Measurements from ENCODE around the gene LRRC26. TPM values are rescaled to one million over a fixed set of nuclear protein-coding genes. Genes with fewer than 3 reads are reported as not detected.

LRRC26 gene
- total RNA-seq, 2 experiments from 2014 or later: not detected

DNA sequence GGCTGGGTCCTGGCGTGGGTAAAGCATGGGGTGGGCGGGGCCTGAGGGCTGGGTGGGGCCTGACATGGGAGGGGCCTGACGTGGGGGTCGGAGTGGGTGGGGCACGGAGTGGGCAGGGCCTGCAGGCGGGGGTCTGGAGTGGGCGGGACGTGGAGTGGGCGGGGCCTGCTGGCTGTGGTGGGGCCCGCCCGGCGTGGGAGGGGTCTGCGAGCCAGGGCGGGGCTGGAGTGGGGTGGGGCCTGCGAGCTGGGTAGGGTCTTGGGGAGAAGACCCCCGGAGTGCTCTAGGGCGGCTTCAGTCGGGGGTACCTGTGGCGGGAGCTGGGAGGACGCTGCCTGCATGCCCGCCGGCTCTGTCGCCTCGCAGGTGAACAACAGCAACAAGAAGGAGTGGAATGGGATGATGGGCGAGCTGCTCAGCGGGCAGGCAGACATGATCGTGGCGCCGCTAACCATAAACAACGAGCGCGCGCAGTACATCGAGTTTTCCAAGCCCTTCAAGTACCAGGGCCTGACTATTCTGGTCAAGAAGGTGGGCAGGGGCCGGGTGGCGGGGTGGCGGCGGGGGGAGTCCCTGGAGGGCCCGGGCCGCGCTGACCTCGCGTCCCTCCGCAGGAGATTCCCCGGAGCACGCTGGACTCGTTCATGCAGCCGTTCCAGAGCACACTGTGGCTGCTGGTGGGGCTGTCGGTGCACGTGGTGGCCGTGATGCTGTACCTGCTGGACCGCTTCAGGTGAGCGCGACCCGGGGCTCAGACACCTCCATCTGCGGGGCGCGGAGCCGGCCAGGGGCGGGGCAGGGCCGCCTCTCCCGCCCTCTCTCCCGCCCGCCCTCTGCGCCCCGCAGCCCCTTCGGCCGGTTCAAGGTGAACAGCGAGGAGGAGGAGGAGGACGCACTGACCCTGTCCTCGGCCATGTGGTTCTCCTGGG lies 8.0 kb downstream of the LRRC26 start:
- H3K9me3 Mint-ChIP-seq: no peaks in the 10 kb centered on the region
- no peak overlapping the region for H3K4me3 Mint-ChIP-seq
- H3K4me1 Mint-ChIP-seq (ENCODE audit: low read depth): peaks cover 4% of the 10 kb centered on the region
- peaks cover 39% of the 10 kb centered on the region for H3K27me3 Mint-ChIP-seq (ENCODE audit: low read depth)
- H3K27ac Mint-ChIP-seq: no peak overlapping the region
- intact Hi-C loops (cut with micrococcal nuclease): no loop called here
- CTCF ChIA-PET: no interaction called here
- no peak for DNase-seq
- H3K36me3 Mint-ChIP-seq (ENCODE audit: low read depth): no peaks in the 10 kb centered on the region

DNA sequence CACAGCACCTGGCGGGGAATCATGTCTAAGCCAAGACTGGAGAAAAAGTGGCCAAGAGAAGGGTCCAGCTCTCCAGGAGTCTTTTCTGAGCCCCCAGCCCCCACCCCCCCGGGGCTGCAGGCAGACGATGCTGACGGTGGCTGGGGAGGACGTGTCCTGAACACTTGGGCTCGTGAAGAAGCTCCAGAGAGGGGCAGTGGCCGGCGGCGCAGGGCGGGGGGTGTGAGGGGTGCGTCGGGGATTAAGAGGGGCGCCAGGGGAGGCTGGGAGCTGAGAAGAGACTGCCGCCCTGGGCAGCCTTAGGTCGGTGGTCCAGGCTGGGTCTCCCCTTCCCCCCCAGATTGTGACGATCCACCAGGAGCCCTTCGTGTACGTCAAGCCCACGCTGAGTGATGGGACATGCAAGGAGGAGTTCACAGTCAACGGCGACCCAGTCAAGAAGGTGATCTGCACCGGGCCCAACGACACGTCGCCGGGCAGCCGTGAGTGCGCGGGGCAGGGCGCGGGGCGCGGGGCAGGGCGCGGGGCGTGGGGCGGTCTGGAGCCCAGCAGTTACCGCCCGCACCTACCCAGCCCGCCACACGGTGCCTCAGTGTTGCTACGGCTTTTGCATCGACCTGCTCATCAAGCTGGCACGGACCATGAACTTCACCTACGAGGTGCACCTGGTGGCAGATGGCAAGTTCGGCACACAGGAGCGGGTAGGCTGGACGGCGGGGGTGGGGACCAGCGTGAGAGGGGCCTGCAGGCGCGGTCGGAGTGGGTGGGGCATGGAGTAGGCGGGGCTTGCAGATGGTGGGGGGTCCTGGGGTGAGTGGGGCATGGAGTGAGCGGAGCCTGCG lies 8.9 kb downstream of the LRRC26 start:
- H3K27ac Mint-ChIP-seq: no peak overlapping the region
- peaks cover 4% of the 10 kb centered on the region for H3K4me1 Mint-ChIP-seq (ENCODE audit: low read depth)
- H3K4me3 Mint-ChIP-seq: no peak overlapping the region
- H3K36me3 Mint-ChIP-seq (ENCODE audit: low read depth): no peaks in the 10 kb centered on the region
- H3K9me3 Mint-ChIP-seq: no peaks in the 10 kb centered on the region
- H3K27me3 Mint-ChIP-seq (ENCODE audit: low read depth): peaks cover 39% of the 10 kb centered on the region
- no peak for DNase-seq
- CTCF ChIA-PET: no interaction called here
- intact Hi-C loops (cut with micrococcal nuclease): no loop called here

DNA sequence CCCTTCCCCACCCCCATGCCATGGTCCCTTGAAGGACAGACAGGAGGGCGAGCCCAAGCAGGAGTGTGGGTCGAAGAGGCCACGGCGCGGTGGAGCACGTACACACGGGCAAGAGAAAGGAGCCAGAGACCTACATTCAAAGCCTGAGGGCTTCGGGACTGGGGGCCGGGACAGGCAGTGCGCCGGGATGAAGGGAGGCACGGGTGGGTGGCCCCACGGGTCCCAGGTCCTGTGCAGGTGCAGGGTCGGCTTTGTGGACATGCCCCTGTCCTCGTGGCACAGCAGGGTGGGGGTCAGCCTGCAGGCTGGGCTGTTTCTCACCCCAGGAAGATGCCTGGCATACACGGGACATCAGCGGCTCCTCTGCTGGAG lies 9.8 kb downstream of the LRRC26 start:
- peaks cover 45% of the 10 kb centered on the region for H3K27me3 Mint-ChIP-seq (ENCODE audit: low read depth)
- CTCF ChIA-PET: no interaction called here

DNA sequence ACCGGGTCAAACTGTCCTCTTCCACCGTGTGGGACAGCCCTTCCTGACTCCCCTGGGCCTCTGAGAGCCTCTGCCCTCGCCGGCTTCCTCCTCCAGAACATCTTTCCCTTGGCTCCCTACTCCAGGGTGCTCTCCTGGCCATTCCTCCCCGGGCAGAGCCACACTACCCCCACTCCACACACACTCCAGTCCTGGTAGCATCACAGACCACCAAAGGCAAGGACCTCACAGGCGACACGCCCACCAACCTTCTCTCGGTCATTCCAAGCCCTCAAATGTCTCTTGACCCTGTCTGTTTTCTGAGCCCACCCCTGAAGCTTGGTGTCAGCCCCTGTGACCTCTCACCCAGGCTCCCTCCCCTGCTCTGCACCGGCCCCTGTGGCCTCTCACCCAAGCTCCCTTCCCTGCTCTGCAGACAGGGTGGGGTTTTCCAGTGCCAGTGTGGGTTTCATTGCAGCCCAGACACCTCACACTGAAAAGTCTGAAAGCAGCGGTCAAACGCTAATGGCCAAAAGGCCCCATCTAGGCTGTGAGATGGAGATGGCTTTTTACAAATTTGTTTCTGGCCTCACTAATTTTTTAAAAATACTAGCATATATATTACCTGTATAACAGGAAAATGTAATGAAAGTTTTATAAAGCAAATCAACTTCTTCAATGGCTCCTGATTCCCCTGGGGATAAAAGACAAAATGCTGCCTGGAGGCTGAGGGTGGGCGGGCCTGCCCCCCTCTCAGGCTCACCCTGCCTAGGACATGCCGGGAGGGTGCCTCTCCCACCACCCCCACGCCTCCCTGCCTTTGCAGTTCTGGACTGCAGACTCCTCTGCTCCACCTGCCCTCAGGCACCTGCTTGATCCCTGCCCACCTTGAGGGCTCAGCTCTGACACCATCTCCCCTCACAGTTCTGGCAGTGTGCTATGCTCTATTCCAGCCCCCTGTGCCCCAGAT lies 10.5 kb downstream of the LRRC26 start:
- Mint-ChIP-seq H3K4me3 (no peak overlapping the region), H3K9me3 (no peaks in the 10 kb centered on the region), H3K27me3 (ENCODE audit: low read depth) (peaks cover 45% of the 10 kb centered on the region), H3K4me1 (ENCODE audit: low read depth) (peaks cover 4% of the 10 kb centered on the region), H3K27ac (no peak overlapping the region), H3K36me3 (ENCODE audit: low read depth) (no peaks in the 10 kb centered on the region)
- DNase-seq: no peak
- intact Hi-C loops (cut with micrococcal nuclease): no loop called here
- CTCF ChIA-PET: no interaction called here

More for the DNA sequence above, 9.8 kb downstream of the LRRC26 start:
- peaks cover 4% of the 10 kb centered on the region for H3K4me1 Mint-ChIP-seq (ENCODE audit: low read depth)
- H3K9me3 Mint-ChIP-seq: no peaks in the 10 kb centered on the region
- H3K36me3 Mint-ChIP-seq (ENCODE audit: low read depth): no peaks in the 10 kb centered on the region
- no peak for DNase-seq
- H3K27ac Mint-ChIP-seq: no peak overlapping the region
- no peak overlapping the region for H3K4me3 Mint-ChIP-seq
- intact Hi-C loops (cut with micrococcal nuclease): no loop called here

DNA sequence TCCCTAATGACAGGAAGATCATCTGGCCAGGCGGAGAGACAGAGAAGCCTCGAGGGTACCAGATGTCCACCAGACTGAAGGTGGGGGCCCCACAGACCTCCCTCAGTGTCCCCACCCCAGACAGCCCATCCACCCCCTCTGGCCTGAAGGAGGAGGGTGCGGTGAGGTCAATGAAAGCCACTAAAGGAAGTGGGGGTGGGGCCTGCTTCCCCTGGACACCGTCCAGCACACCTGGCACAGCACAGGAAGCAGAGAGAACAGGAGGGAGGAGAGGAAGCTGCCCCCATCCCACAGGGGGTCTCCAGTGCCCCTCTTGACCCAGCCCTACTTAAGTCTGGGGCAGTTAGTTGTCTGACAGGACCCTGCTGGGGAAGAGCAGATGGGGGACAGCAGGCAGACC lies 11.2 kb downstream of the LRRC26 start:
- peaks cover 4% of the 10 kb centered on the region for H3K4me1 Mint-ChIP-seq (ENCODE audit: low read depth)
- intact Hi-C loops (cut with micrococcal nuclease): no loop called here
- no peak overlapping the region for H3K4me3 Mint-ChIP-seq
- no peak overlapping the region for H3K27ac Mint-ChIP-seq
- H3K27me3 Mint-ChIP-seq (ENCODE audit: low read depth): peaks cover 43% of the 10 kb centered on the region
- CTCF ChIA-PET: no interaction called here
- H3K36me3 Mint-ChIP-seq (ENCODE audit: low read depth): no peaks in the 10 kb centered on the region
- no peak for DNase-seq
- no peaks in the 10 kb centered on the region for H3K9me3 Mint-ChIP-seq

GRCh38 chr9:137157618-137158415 lies 12.0 kb downstream of the LRRC26 start:
- no peak overlapping the region for H3K27ac Mint-ChIP-seq
- CTCF ChIA-PET: interaction anchor here (1.4 kb wide), 1 partner anchor 39 kb away, joined by 4 read pairs; no protein-coding TSS in a partner anchor
- DNase-seq: no peak
- no peaks in the 10 kb centered on the region for H3K36me3 Mint-ChIP-seq (ENCODE audit: low read depth)
- peaks cover 40% of the 10 kb centered on the region for H3K27me3 Mint-ChIP-seq (ENCODE audit: low read depth)
- intact Hi-C loops (cut with micrococcal nuclease): loop anchor here (2.0 kb wide), 1 partner anchor 15 kb away; the partner anchor contains the start of gene TMEM210
- peaks cover 4% of the 10 kb centered on the region for H3K4me1 Mint-ChIP-seq (ENCODE audit: low read depth)
- H3K4me3 Mint-ChIP-seq: no peak overlapping the region
- H3K9me3 Mint-ChIP-seq: no peaks in the 10 kb centered on the region

DNA sequence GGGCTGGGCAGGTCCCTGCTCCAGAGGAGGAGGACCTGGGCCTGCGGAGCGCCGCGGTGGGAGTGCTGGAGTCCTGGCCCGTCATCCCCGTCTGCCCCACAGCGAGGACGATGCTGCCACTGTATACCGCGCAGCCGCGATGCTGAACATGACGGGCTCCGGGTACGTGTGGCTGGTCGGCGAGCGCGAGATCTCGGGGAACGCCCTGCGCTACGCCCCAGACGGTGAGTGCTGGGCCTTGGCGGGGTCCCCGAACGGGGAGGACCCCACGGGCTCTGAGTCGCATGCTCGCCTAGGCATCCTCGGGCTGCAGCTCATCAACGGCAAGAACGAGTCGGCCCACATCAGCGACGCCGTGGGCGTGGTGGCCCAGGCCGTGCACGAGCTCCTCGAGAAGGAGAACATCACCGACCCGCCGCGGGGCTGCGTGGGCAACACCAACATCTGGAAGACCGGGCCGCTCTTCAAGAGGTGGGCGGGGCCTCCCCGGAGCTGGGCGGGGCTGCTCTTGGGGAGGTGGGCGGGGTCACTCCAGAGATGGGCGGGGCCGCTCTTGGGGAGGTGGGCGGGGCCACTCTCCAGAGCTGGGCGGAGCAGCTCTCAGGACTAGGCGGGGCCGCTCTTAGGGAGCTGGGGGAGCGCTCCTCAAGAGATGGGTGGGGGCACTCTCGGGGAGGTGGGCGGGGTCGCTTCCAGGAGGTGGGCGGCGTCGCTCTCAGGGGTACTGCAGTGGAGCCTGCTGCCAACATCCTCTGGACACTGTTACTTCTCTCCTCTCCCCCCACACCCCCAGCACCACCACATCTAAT lies 13.1 kb downstream of the LRRC26 start:
- Mint-ChIP-seq H3K9me3 (no peaks in the 10 kb centered on the region), H3K27me3 (ENCODE audit: low read depth) (peaks cover 39% of the 10 kb centered on the region), H3K27ac (no peak overlapping the region), H3K4me1 (ENCODE audit: low read depth) (peaks cover 4% of the 10 kb centered on the region), H3K36me3 (ENCODE audit: low read depth) (no peaks in the 10 kb centered on the region), H3K4me3 (peak overlapping the region; percentile 42)
- intact Hi-C loops (cut with micrococcal nuclease): loop anchor here (2.0 kb wide), 1 partner anchor 16 kb away; the partner anchor contains the start of gene TMEM210
- DNase-seq: peak; percentile 49
- CTCF ChIA-PET: interaction anchor here (1.4 kb wide), 1 partner anchor 38 kb away, joined by 4 read pairs; no protein-coding TSS in a partner anchor

DNA sequence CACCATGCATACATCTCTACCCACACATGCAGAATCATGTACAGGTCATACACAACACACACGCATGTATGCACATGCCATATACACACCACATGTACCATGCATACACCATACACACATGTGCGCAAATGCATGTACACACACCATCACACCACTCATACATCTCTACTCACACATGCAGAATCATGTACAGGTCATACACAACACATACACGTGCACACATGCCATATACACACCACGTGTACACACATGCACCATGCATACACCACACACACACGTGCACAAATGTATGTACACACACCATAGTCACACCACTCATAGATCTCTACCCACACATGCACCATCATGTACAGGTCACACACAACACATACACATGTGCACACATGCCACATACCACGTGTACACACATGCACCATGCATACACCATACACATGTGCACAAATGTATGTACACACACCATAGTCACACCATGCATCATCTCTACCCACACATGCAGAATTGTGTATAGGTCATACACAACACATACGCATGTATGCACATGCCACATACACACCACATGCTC lies 16.9 kb downstream of the LRRC26 start:
- H3K4me3 Mint-ChIP-seq: no peak overlapping the region
- intact Hi-C loops (cut with micrococcal nuclease): loop anchor here (5.0 kb wide), 1 partner anchor 299 kb away; no protein-coding TSS in a partner anchor
- H3K9me3 Mint-ChIP-seq: no peaks in the 10 kb centered on the region
- H3K27ac Mint-ChIP-seq: no peak overlapping the region
- no peak for DNase-seq
- peaks cover 7% of the 10 kb centered on the region for H3K4me1 Mint-ChIP-seq (ENCODE audit: low read depth)
- CTCF ChIA-PET: no interaction called here
- no peaks in the 10 kb centered on the region for H3K36me3 Mint-ChIP-seq (ENCODE audit: low read depth)
- peaks cover 21% of the 10 kb centered on the region for H3K27me3 Mint-ChIP-seq (ENCODE audit: low read depth)

- Mint-ChIP-seq H3K4me1 (ENCODE audit: low read depth) (peaks cover 7% of the 10 kb centered on the region), H3K27ac (peak overlapping the region; percentile 61), H3K4me3 (no peak overlapping the region), H3K27me3 (ENCODE audit: low read depth) (peaks cover 16% of the 10 kb centered on the region), H3K36me3 (ENCODE audit: low read depth) (no peaks in the 10 kb centered on the region), H3K9me3 (no peaks in the 10 kb centered on the region)
- CTCF ChIA-PET: interaction anchor here (0.7 kb wide), 1 partner anchor 33 kb away, joined by 4 read pairs; no protein-coding TSS in a partner anchor
- intact Hi-C loops (cut with micrococcal nuclease): loop anchor here (1.0 to 5.0 kb wide), 7 partner anchors 22 to 301 kb away; partner anchors contain the start of genes MAN1B1, NDOR1, TMEM203 and TUBB4B
- peak; percentile 89 for DNase-seq
Measured at GRCh38 chr9:137150617-137151457, 19.0 kb downstream of the LRRC26 start.

Data from activated naive CD4-positive, alpha-beta T cell treated with anti-CD3 and anti-CD28 coated beads for 36 hours (primary cell).